Measurements from ENCODE around the gene ITIH2.

- TF ChIP-seq CTCF (conservative IDR thresholded peaks at IDR 0.05; ENCODE audit: low read length) (no peak), EZH2phosphoT487 (IDR thresholded peaks at IDR 0.05; ENCODE audit: borderline replicate concordance) (no peak)
Observed at GRCh38 chr10:7657552-7657951, 45.6 kb upstream of the ITIH2 start.

Data from Loucy (cell line).